Breast epithelium (tissue), 4 donors: Measurements from ENCODE around the gene CFAP157. TPM values are rescaled to one million over a fixed set of nuclear protein-coding genes. Genes with fewer than 3 reads are reported as not detected.

Source experiments
- DNase-seq, 2 donors: peaks; one replicate each; pipeline ENCODE4 v3.0.0-alpha.2; 2019; ENCODE audit warnings: low spot score in 2 of 2
- H3K27ac ChIP-seq, 2 donors: fragments of 200-600 bp; sonication (generic) in 1 of 2; one replicate each; pipeline ENCODE4 v1.5.1; 2016 to 2019; ENCODE audit warnings: mild to moderate bottlenecking in 1 of 2
- H3K27me3 ChIP-seq, 2 donors: fragments of 200-600 bp; sonication (generic) in 1 of 2; one replicate each; pipeline versions ENCODE4 v1.5.1 to v1.6.0; 2017 to 2019; ENCODE audit warnings: control low read depth in 1 of 2, mild to moderate bottlenecking in 1 of 2
- H3K36me3 ChIP-seq: fragments of 200-600 bp; one replicate; pipeline ENCODE4 v1.5.1; 2019
- H3K4me1 ChIP-seq, 2 donors: fragments of 200-600 bp; sonication (generic); one replicate each; pipeline ENCODE4 v1.5.1; 2016 to 2019; ENCODE audit warnings: control low read depth in 1 of 2
- H3K4me3 ChIP-seq, 3 donors: fragments of 200-600 bp; sonication (generic); 1 replicate in 2 of 3; 2 replicates in 1 of 3; pipeline ENCODE4 v1.5.1; 2016 to 2019; ENCODE audit warnings: mild to moderate bottlenecking in 3 of 3, moderate library complexity in 2 of 3
- H3K9me3 ChIP-seq, 2 donors: fragments of 200-600 bp; sonication (generic) in 1 of 2; one replicate each; pipeline ENCODE4 v1.5.1; 2016 to 2019; ENCODE audit warnings: control low read depth in 1 of 2
- CTCF ChIP-seq, 3 donors: fragments of 450-650 bp; IDR thresholded peaks; one replicate each; pipeline ENCODE4 v1.5.1; 2016 to 2017; ENCODE audit warnings: antibody characterized with exemption in 3 of 3, mild to moderate bottlenecking in 3 of 3, moderate library complexity in 3 of 3
- POLR2A ChIP-seq: fragments of 450-650 bp; IDR thresholded peaks from one replicate; pipeline ENCODE4 v1.6.1; 2016; ENCODE audit warnings: antibody characterized with exemption, mild to moderate bottlenecking, moderate library complexity
- POLR2AphosphoS5 ChIP-seq, 3 donors: sonication (generic); formaldehyde crosslinking; IDR thresholded peaks; one replicate each; pipeline ENCODE4 v1.6.1; 2017; ENCODE audit warnings: antibody characterized with exemption in 3 of 3
- intact Hi-C: fragments of 100-400 bp; cut with DNase I; formaldehyde crosslinking; loops from one replicate; pipeline ENCODE4 v1.15.1; 2023; ENCODE audit warnings: low total_unique reads
- total RNA-seq, 3 donors: library from RNA; depleted of rRNA; stranded (reverse); fragments of >200 nt; gene quantifications; one replicate each; pipeline ENCODE4 v1.1.0, GENCODE V29; 2016

CFAP157 gene
- total RNA-seq, 3 donors from 2014 or later: 2.0 TPM; not detected in 1

GRCh38 chr9:127684576-127684975 lies 22.2 kb upstream of the CFAP157 start:
- Histone ChIP-seq H3K27me3 (no peaks in the 10 kb centered on the region), H3K36me3 (no peaks in the 10 kb centered on the region), H3K27ac (no peak overlapping the region), H3K4me3 (no peak overlapping the region), H3K4me1 (peaks cover 0 to 4% of the 10 kb centered on the region in 2 donors), H3K9me3 (no peaks in the 10 kb centered on the region)
- intact Hi-C loops: no loop called here
- TF ChIP-seq POLR2A (no peak), CTCF (IDR thresholded peaks at IDR 0.05) (no peak), POLR2AphosphoS5 (IDR thresholded peaks at IDR 0.05) (no peak)
- no peak for DNase-seq

DNA sequence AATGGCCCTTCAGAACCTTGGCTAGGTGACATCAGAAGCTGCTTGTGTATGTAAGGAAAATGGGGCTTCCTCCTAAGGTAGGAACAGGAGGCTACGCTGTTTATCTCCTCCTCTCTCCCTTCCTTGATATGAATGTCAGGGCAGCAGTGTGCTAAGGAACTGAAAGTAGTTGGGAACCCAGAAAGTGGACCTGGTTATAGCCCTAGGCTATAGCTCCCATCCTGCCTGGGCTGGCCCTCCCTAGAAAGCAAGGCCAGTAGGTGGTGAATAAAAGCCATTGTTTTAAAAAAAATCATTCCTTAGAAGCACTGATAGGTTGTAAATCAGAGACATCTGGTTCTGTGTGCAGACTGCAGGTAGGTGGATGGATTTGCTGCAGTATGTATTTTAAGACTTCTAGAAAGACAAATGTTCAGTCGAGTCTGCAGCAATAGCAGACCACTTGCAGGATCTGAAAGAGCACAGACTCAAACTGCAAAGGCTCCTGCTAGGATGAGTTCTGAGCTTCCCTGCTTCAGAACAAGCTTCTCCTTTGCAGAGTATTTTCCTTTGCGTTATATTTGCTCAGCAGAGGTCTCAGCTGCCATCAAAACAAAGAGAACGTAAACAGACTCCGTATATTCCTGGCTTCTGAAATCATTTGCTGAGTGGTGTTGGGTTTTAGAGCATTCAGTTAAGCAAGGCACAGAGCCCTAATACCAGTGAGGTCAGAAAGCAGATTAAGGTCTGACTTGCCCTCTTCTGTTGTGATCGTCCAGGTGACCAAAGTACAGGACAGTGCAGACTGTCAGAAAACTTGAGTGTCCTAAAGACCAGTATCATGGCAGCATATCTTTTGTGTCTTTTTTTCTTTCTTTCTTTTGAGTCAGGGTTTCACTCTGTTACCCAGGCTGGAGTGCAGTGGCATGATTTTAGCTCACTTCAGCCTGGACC lies 20.1 kb upstream of the CFAP157 start:
- Histone ChIP-seq H3K27ac (peak overlapping the region in 1 of 2 donors; percentile 4), H3K36me3 (no peaks in the 10 kb centered on the region), H3K9me3 (no peaks in the 10 kb centered on the region), H3K4me3 (no peak overlapping the region), H3K27me3 (no peaks in the 10 kb centered on the region), H3K4me1 (peaks cover 0 to 4% of the 10 kb centered on the region in 2 donors)
- TF ChIP-seq POLR2AphosphoS5 (IDR thresholded peaks at IDR 0.05): no peak
- TF ChIP-seq POLR2A: no peak
- no peak for TF ChIP-seq CTCF (IDR thresholded peaks at IDR 0.05)
- intact Hi-C loops: loop anchor here (1.0 kb wide), 1 partner anchor 31 kb away; no protein-coding TSS in a partner anchor
- no peak for DNase-seq

- Histone ChIP-seq H3K27me3 (no peaks in the 10 kb centered on the region), H3K4me3 (no peak overlapping the region), H3K27ac (no peak overlapping the region), H3K9me3 (no peaks in the 10 kb centered on the region), H3K36me3 (no peaks in the 10 kb centered on the region), H3K4me1 (peaks cover 0 to 4% of the 10 kb centered on the region in 2 donors)
- intact Hi-C loops: no loop called here
- no peak for TF ChIP-seq POLR2A
- no peak for TF ChIP-seq CTCF (IDR thresholded peaks at IDR 0.05)
- TF ChIP-seq POLR2AphosphoS5 (IDR thresholded peaks at IDR 0.05): no peak
- no peak for DNase-seq
Measured at GRCh38 chr9:127689329-127690000, 17.3 kb upstream of the CFAP157 start.

DNA sequence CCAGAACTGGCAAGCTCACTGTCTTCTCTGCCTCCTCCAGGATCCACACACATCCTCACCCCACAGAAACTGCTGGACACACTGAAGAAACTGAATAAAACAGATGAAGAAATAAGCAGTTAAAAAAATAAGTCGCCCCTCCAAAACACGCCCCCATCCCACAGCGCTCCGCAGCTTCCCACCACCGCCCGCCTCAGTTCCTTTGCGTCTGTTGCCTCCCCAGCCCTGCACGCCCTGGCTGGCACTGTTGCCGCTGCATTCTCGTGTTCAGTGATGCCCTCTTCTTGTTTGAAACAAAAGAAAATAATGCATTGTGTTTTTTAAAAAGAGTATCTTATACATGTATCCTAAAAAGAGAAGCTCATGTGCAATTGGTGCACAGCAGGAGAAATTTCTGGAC lies 16.1 kb upstream of the CFAP157 start:
- Histone ChIP-seq H3K27ac (no peak overlapping the region), H3K4me1 (peaks cover 0 to 4% of the 10 kb centered on the region in 2 donors), H3K27me3 (no peaks in the 10 kb centered on the region), H3K9me3 (no peaks in the 10 kb centered on the region), H3K36me3 (no peaks in the 10 kb centered on the region), H3K4me3 (no peak overlapping the region)
- no peak for DNase-seq
- TF ChIP-seq CTCF (IDR thresholded peaks at IDR 0.05): no peak
- no peak for TF ChIP-seq POLR2AphosphoS5 (IDR thresholded peaks at IDR 0.05)
- no peak for TF ChIP-seq POLR2A
- intact Hi-C loops: no loop called here

GRCh38 chr9:127692071-127692470 lies 14.7 kb upstream of the CFAP157 start:
- Histone ChIP-seq H3K36me3 (no peaks in the 10 kb centered on the region), H3K9me3 (no peaks in the 10 kb centered on the region), H3K4me3 (no peak overlapping the region), H3K4me1 (no peaks in the 10 kb centered on the region), H3K27me3 (no peaks in the 10 kb centered on the region), H3K27ac (no peak overlapping the region)
- intact Hi-C loops: no loop called here
- TF ChIP-seq POLR2A (no peak), CTCF (IDR thresholded peaks at IDR 0.05) (no peak), POLR2AphosphoS5 (IDR thresholded peaks at IDR 0.05) (no peak)
- no peak for DNase-seq
